GM13977 (cell line): ENCODE data around the gene POU2F3.

Experiments
- DNase-seq: peaks from one replicate; pipeline ENCODE4 v3.0.0; 2012; ENCODE audit warnings: low spot score
- in situ Hi-C: fragments of 300-500 bp; cut with MboI; formaldehyde crosslinking; loops from one replicate; pipeline ENCODE4 v1.12.0; 2022; ENCODE audit warnings: low sequenced_read_pairs, low pct_unique_long_range_greater_than_20kb, mixed read lengths, inconsistent platforms; ENCODE audit not compliant: unreplicated experiment
- TF ChIP-seq, protein P1 (sequence below): IDR thresholded peaks from 2 replicates; pipeline ENCODE4 v1.5.1; 2012; ENCODE audit warnings: mild to moderate bottlenecking, control low read depth; ENCODE audit not compliant: insufficient read depth; ENCODE audit errors: extremely low read depth, missing control alignments

POU2F3 gene

DNA sequence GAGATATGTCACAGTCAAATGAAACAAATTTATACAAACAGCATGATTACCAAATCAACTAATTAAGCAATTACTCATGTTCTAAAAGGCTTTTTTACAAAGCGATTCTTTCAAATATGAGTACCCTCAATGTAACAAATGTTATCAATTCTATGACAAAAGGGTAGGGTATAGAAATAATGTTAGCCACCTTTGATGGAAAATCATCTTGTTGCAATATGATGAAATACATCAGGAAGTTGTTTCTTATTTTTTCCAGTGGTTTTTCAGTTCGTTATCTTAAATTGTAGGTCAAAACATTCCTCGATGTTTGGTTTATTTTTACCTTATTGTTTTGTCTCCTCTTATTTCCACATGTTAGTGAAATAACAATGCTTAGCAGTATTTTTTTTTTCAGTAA, 102.7 kb downstream of the POU2F3 start:
- DNase-seq: no peak
- in situ Hi-C loops: no loop called here
- TF ChIP-seq, protein P1, sequence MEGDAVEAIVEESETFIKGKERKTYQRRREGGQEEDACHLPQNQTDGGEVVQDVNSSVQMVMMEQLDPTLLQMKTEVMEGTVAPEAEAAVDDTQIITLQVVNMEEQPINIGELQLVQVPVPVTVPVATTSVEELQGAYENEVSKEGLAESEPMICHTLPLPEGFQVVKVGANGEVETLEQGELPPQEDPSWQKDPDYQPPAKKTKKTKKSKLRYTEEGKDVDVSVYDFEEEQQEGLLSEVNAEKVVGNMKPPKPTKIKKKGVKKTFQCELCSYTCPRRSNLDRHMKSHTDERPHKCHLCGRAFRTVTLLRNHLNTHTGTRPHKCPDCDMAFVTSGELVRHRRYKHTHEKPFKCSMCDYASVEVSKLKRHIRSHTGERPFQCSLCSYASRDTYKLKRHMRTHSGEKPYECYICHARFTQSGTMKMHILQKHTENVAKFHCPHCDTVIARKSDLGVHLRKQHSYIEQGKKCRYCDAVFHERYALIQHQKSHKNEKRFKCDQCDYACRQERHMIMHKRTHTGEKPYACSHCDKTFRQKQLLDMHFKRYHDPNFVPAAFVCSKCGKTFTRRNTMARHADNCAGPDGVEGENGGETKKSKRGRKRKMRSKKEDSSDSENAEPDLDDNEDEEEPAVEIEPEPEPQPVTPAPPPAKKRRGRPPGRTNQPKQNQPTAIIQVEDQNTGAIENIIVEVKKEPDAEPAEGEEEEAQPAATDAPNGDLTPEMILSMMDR: no peak

DNA sequence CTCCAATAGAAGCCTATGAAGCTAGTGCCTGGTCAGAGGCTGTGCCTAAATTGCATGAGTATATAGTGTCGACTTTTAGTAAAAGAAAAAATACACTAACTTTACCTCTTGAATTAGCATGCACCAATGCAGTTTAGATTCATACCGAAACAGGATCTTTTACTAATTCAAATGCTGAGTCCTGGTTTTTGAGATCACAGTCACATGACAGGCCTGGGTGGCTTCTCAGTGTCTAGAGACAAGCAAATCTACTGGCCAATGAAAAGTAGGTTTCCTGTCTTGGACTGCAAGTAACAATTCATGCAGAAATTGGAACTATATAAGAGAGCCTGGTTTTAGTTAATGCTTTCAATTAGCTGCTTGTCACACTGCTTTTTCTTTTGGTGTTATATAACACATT, 103.5 kb downstream of the POU2F3 start:
- TF ChIP-seq, protein P1: no peak
- in situ Hi-C loops: no loop called here
- peak; percentile 74 for DNase-seq

DNA sequence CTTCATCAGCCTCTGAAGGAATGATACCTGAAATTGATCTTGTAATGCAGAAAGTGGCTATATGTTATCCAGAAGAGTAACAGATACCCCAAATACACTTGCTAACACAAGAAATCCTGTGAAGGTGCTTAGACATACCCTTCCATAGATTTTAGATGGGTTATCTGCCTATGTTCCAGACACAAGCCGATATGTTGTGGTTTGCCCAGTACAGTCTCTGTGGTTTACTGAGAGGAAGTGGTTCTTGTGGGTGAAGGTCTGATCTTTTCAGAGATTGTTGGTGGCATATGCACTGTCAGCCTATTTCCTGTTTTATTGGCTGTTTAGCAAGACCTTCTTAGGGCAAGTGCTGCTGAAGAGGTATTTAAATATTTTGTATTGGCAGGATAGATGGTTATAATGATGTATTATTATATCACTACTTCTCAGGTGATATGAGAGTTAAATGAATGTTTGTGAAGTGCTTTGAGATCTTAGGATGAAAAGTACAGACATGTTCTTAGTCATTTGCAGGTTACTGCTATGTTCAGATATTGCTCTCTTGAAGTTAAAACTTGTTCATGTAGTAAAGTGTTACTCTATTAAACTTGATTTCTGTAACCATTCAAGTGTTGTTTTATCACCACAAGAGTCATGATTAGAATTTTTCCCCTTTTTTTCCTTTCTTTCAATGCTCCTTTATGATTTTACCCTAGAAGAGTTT, 104.5 kb downstream of the POU2F3 start:
- TF ChIP-seq, protein P1: no peak
- DNase-seq: peak; percentile 59
- in situ Hi-C loops: no loop called here

DNA sequence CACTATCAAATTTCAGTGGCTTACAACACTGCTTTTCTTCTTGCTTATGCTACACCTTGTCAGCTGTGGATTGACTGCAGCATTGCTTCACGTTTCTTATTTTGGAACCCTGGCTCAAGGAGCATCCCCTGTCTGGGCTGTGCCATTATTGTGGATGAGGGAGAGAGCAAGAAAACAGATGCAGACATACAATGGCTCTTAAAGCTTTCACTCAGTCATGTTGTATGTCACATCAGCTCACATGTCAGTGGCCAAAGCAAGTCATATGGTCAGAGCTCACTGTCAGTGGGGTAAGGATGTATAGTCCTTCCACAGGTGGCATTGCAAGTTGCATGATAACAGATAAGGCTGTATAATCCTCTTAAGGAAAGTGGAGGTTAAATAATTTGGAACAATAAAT, 106.3 kb downstream of the POU2F3 start:
- TF ChIP-seq, protein P1: no peak
- in situ Hi-C loops: no loop called here
- no peak for DNase-seq

DNA sequence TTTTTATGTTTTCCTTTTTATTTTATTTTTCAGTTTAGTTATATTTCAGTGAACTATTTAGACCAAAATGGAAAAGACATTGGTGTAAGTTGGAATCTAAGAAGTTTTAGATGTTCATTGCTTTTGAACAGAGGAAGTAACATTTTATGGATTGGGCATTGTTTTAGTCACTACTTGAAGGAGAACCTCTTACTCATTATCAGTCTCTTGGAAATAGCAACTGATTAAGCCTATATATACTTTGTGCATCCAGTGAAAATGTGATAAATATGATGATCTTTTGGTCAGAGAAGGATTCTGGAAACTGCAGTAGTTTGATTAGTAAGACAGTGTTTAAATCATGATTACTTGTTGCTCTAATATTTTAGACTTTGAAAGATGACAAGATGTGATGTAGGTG, 110.7 kb downstream of the POU2F3 start:
- no peak for DNase-seq
- in situ Hi-C loops: no loop called here
- TF ChIP-seq, protein P1: no peak

DNA sequence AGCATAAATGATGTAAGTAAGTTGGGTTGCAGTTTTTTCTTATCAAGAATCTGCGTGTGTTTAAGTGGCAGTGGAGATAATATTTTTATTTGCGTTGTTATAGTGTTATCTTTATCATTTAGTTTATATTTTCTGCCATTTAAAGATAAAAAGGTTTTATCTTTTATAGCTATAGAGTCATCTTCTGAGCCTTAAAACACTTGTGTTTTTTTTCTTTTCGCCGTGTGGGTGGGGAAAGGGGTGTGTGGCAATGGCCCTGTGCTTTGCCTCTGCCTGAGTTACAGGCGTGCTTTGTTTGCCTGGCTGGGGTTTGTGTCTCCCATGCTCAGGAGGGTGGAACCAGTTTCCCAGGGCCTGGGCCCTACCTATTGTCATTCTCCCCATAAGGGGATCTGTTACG, 112.5 kb downstream of the POU2F3 start:
- TF ChIP-seq, protein P1: no peak
- no peak for DNase-seq
- in situ Hi-C loops: no loop called here

DNA sequence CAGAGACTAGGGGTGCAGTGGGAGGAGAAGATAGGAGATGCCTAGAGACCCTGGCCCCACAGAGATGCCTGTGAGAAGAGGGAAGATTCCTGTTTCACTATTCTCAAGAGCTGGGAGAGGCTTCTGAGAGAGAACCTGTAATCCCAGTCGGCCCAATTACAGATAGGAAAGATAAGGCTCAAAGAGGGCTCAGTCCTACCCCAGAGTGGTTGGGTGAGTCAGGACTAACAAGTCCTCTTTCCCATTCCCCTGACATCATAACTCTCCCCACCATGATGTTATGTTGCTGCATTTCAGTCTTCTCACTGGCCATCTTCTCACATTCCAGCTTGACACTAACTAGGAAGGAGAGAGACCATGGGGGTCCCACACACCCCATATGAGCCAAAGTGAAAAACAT, 114.1 kb downstream of the POU2F3 start:
- DNase-seq: no peak
- TF ChIP-seq, protein P1: no peak
- in situ Hi-C loops: no loop called here
